ENCODE measurements around the gene MGAM2.

Gene MGAM2

GRCh38 chr7:142175594-142175993, 64.1 kb downstream of the MGAM2 start:
- no peak for DNase-seq (ENCODE audit: low read depth in 2 of 2)

GRCh38 chr7:142176901-142177300, 65.4 kb downstream of the MGAM2 start:
- no peak for DNase-seq (ENCODE audit: low read depth in 2 of 2)

- DNase-seq (ENCODE audit: low read depth in 2 of 2): no peak
Measured at GRCh38 chr7:142177869-142178268, 66.4 kb downstream of the MGAM2 start.

GRCh38 chr7:142180426-142180825, 68.9 kb downstream of the MGAM2 start:
- no peak for DNase-seq (ENCODE audit: low read depth in 2 of 2)

- no peak for DNase-seq (ENCODE audit: low read depth in 2 of 2)
Measured at GRCh38 chr7:142181211-142181610, 69.7 kb downstream of the MGAM2 start.

GRCh38 chr7:142181966-142182365, 70.4 kb downstream of the MGAM2 start:
- DNase-seq (ENCODE audit: low read depth in 2 of 2): no peak

GRCh38 chr7:142185069-142185468, 73.6 kb downstream of the MGAM2 start:
- DNase-seq (ENCODE audit: low read depth in 2 of 2): no peak

- DNase-seq (ENCODE audit: low read depth in 2 of 2): no peak
Measured at GRCh38 chr7:142185801-142186200, 74.3 kb downstream of the MGAM2 start.

- DNase-seq (ENCODE audit: low read depth in 2 of 2): no peak
Measured at GRCh38 chr7:142188154-142188553, 76.6 kb downstream of the MGAM2 start.

GRCh38 chr7:142188846-142189245, 77.3 kb downstream of the MGAM2 start:
- DNase-seq (ENCODE audit: low read depth in 2 of 2): no peak

- no peak for DNase-seq (ENCODE audit: low read depth in 2 of 2)
Measured at GRCh38 chr7:142194201-142194600, 82.7 kb downstream of the MGAM2 start.

- DNase-seq (ENCODE audit: low read depth in 2 of 2): no peak
Measured at GRCh38 chr7:142196066-142196840, 84.7 kb downstream of the MGAM2 start.

GRCh38 chr7:142200206-142200605, 88.7 kb downstream of the MGAM2 start:
- no peak for DNase-seq (ENCODE audit: low read depth in 2 of 2)

GRCh38 chr7:142228537-142229104, 117.1 kb downstream of the MGAM2 start:
- no peak for DNase-seq (ENCODE audit: low read depth in 2 of 2)

- no peak for DNase-seq (ENCODE audit: low read depth in 2 of 2)
Measured at GRCh38 chr7:142231716-142232115, 120.2 kb downstream of the MGAM2 start.

GRCh38 chr7:142240546-142240945, 129.0 kb downstream of the MGAM2 start:
- DNase-seq (ENCODE audit: low read depth in 2 of 2): no peak

GRCh38 chr7:142243823-142244222, 132.3 kb downstream of the MGAM2 start:
- DNase-seq (ENCODE audit: low read depth in 2 of 2): no peak

GRCh38 chr7:142248166-142249160, 136.9 kb downstream of the MGAM2 start:
- DNase-seq (ENCODE audit: low read depth in 2 of 2): no peak

GRCh38 chr7:142249918-142250317, 138.4 kb downstream of the MGAM2 start:
- no peak for DNase-seq (ENCODE audit: low read depth in 2 of 2)

- no peak for DNase-seq (ENCODE audit: low read depth in 2 of 2)
Measured at GRCh38 chr7:142250705-142251104, 139.2 kb downstream of the MGAM2 start.

GRCh38 chr7:142257958-142258357, 146.4 kb downstream of the MGAM2 start, which contains the start of gene PRSS58:
PRSS58 (minus strand) TSS chr7:142258058; CDS start chr7:142257707, 351 bp downstream.
- no peak for DNase-seq (ENCODE audit: low read depth in 2 of 2)
